Lower leg skin (tissue), 3 donors: Measurements from ENCODE around the gene CDC26.

Experiments
- CTCF ChIP-seq, 3 donors: fragments of 450-650 bp; IDR thresholded peaks; one replicate each; pipeline ENCODE4 v1.5.1; 2016; ENCODE audit warnings: antibody characterized with exemption in 3 of 3, mild to moderate bottlenecking in 3 of 3, moderate library complexity in 2 of 3
- POLR2A ChIP-seq, 2 donors: fragments of 450-650 bp; IDR thresholded peaks; one replicate each; pipeline ENCODE4 v1.6.1; 2016 to 2017; ENCODE audit warnings: antibody characterized with exemption in 2 of 2, mild to moderate bottlenecking in 1 of 2, moderate library complexity in 1 of 2

GRCh38 chr9:113220467-113221002 is 54.8 kb downstream of the CDC26 start:
- TF ChIP-seq CTCF (IDR thresholded peaks at IDR 0.05) (no peak), POLR2A (IDR thresholded peaks at IDR 0.05) (no peak)
